HL-60/S4 treated with retinoic acid at 250 ng/mL for 4 days and 3 days (cell line): ENCODE results near the gene MALL.
"Not testable (repeated sequence)": the region's sequence is repeated elsewhere in the genome, so short reads cannot be mapped to it uniquely, and the experiment has no call there.

Experiments used
- in situ Hi-C: fragments of 300-500 bp; cut with MboI; formaldehyde crosslinking; loops from 2 replicates; pipeline ENCODE4 v1.7.0; 2022; ENCODE audit warnings: low sequenced_read_pairs

MALL gene

GRCh38 chr2:110115291-110116032 is at the start of gene MALL:
Gene MALL, minus strand, starts transcription at chr2:110115822. Its CDS starts 30 bp downstream, at chr2:110115792.
- in situ Hi-C loops = no loop called here

GRCh38 chr2:110157153-110157793 is 41.7 kb upstream of the MALL start:
- in situ Hi-C loops = no loop called here

GRCh38 chr2:110154828-110155227 is 39.2 kb upstream of the MALL start:
- in situ Hi-C loops = not testable (repeated sequence)

GRCh38 chr2:110154188-110154587 is 38.6 kb upstream of the MALL start:
- in situ Hi-C loops = not testable (repeated sequence)

- in situ Hi-C loops = no loop called here
These were observed 37.8 kb upstream of the MALL start for GRCh38 chr2:110153416-110153815.

GRCh38 chr2:110152943-110153342 is 37.3 kb upstream of the MALL start:
- in situ Hi-C loops = no loop called here

- in situ Hi-C loops = no loop called here
These were observed 34.0 kb upstream of the MALL start for GRCh38 chr2:110149330-110150220.

GRCh38 chr2:110146945-110147332 is 31.3 kb upstream of the MALL start:
- in situ Hi-C loops = no loop called here

- in situ Hi-C loops = no loop called here
These were observed 30.7 kb upstream of the MALL start for GRCh38 chr2:110146183-110146944.

GRCh38 chr2:110143982-110144381 is 28.4 kb upstream of the MALL start:
- in situ Hi-C loops = no loop called here

GRCh38 chr2:110140401-110140800 is 24.8 kb upstream of the MALL start:
- in situ Hi-C loops = no loop called here

GRCh38 chr2:110134025-110134424 is 18.4 kb upstream of the MALL start:
- in situ Hi-C loops = no loop called here

GRCh38 chr2:110131166-110131565 is 15.5 kb upstream of the MALL start:
- in situ Hi-C loops = no loop called here

- in situ Hi-C loops = no loop called here
These were observed 15.1 kb upstream of the MALL start for GRCh38 chr2:110130757-110131156.

GRCh38 chr2:110126906-110127305 is 11.3 kb upstream of the MALL start:
- in situ Hi-C loops = no loop called here

- in situ Hi-C loops = no loop called here
These were observed 10.6 kb upstream of the MALL start for GRCh38 chr2:110126086-110126773.

GRCh38 chr2:110124939-110125691 is 9.5 kb upstream of the MALL start:
- in situ Hi-C loops = no loop called here

GRCh38 chr2:110124038-110124825 is 8.6 kb upstream of the MALL start:
- in situ Hi-C loops = no loop called here

- in situ Hi-C loops = no loop called here
These were observed 6.0 kb upstream of the MALL start for GRCh38 chr2:110121592-110121991.
